Measurements from ENCODE around the gene SLC5A3.

DNA sequence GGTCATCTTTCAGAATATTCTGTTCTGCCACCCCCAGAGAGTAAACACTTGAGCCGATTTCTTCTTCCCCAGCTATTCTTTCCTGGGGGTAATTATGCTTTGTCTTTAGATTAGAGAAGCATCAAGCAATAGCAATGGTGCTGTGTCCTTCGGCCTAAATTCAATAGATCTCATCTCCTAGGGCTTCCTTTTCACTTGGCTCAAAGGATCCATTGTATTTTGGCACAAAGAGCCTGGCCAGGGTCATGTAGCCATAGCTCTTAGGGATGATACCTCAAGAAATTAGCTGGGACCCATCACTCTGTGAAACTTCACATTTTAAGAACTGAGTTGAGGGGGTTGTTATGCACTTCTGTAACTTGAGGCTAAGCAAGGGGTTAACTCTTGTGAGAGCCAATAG is 27.0 kb downstream of the SLC5A3 start:
- TF ChIP-seq POLR2A (IDR thresholded peaks at IDR 0.05), result no peak
- TF ChIP-seq, protein P1, sequence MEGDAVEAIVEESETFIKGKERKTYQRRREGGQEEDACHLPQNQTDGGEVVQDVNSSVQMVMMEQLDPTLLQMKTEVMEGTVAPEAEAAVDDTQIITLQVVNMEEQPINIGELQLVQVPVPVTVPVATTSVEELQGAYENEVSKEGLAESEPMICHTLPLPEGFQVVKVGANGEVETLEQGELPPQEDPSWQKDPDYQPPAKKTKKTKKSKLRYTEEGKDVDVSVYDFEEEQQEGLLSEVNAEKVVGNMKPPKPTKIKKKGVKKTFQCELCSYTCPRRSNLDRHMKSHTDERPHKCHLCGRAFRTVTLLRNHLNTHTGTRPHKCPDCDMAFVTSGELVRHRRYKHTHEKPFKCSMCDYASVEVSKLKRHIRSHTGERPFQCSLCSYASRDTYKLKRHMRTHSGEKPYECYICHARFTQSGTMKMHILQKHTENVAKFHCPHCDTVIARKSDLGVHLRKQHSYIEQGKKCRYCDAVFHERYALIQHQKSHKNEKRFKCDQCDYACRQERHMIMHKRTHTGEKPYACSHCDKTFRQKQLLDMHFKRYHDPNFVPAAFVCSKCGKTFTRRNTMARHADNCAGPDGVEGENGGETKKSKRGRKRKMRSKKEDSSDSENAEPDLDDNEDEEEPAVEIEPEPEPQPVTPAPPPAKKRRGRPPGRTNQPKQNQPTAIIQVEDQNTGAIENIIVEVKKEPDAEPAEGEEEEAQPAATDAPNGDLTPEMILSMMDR (IDR thresholded peaks at IDR 0.05), result no peak

Measured in heart left ventricle (tissue), 13 donors.